ENCODE data around the gene CLOCK.

DNA sequence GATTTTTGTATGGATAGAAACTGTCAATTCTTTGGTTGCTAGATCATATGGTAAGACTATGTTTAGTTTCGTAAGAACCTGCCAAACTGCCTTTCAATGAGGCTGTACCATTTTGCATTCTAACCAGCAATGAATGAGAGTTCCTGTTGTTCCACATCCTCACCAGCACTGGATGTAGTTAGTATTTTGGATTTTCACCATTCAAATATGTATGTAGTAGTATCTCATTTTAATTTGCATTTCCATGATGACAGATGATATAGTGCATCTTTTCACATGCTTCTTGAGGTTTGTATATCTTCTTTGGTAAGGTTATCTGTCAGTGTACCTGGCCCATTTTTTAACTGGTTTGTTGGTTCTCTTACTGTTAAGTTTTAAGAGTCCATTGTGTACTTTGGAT is 34.6 kb downstream of the CLOCK start:
- TF ChIP-seq, protein P1, sequence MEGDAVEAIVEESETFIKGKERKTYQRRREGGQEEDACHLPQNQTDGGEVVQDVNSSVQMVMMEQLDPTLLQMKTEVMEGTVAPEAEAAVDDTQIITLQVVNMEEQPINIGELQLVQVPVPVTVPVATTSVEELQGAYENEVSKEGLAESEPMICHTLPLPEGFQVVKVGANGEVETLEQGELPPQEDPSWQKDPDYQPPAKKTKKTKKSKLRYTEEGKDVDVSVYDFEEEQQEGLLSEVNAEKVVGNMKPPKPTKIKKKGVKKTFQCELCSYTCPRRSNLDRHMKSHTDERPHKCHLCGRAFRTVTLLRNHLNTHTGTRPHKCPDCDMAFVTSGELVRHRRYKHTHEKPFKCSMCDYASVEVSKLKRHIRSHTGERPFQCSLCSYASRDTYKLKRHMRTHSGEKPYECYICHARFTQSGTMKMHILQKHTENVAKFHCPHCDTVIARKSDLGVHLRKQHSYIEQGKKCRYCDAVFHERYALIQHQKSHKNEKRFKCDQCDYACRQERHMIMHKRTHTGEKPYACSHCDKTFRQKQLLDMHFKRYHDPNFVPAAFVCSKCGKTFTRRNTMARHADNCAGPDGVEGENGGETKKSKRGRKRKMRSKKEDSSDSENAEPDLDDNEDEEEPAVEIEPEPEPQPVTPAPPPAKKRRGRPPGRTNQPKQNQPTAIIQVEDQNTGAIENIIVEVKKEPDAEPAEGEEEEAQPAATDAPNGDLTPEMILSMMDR (IDR thresholded peaks at IDR 0.05), result no peak
- TF ChIP-seq POLR2A (IDR thresholded peaks at IDR 0.05; ENCODE audit: low read depth), result no peak

All from esophagus muscularis mucosa (tissue), 3 donors.